HepG2 (cell line): ENCODE measurements around the gene IMPACT. TPM values are rescaled to one million over a fixed set of nuclear protein-coding genes. Genes with fewer than 3 reads are reported as not detected.

Experiments
- FOSL1 ChIP-seq: sonication (generic); formaldehyde crosslinking; IDR thresholded peaks from 2 replicates; pipeline ENCODE4 v1.9.0; 2021; ENCODE audit warnings: missing genetic modification reagents, borderline replicate concordance
- SOX13 ChIP-seq, 3 experiments: fragments of 450-650 bp in 1 of 3; sonication (generic) in 1 of 3; formaldehyde crosslinking in 1 of 3; IDR thresholded peaks in 2 of 3; conservative IDR thresholded peaks in 1 of 3; 2 replicates each; pipeline versions ENCODE4 v1.5.0 to v1.6.1; 2016 to 2020; ENCODE audit warnings: antibody characterized with exemption in 1 of 3, mild to moderate bottlenecking in 1 of 3, missing compliant biosample characterization in 1 of 3, missing genetic modification reagents in 1 of 3, moderate library complexity in 1 of 3
- polyA plus RNA-seq, 8 experiments: library from polyadenylated mRNA; depleted of rRNA in 3 of 8; stranded (reverse) in 7 of 8; unstranded in 1 of 8; fragments of >200 nt; fragmentation: Illumina TruSeq in 4 of 8; extraction: Trizol in 4 of 8; gene quantifications; 2 replicates each; pipeline versions ENCODE4 v1.2.1 to v1.2.3, GENCODE V29; 2011 to 2016; ENCODE audit warnings: low read depth in 4 of 8, missing spikeins in 1 of 8, mixed read lengths in 1 of 8; ENCODE audit not compliant: insufficient read depth in 1 of 8
- total RNA-seq, 5 experiments: library from RNA; depleted of rRNA; stranded (reverse); fragments of >200 nt; fragmentation: Illumina TruSeq; extraction: Trizol; gene quantifications; 2 replicates each; pipeline ENCODE4 v1.2.3, GENCODE V29; 2016; ENCODE audit warnings: low read depth in 1 of 5
- TF ChIP-seq, protein P1 (sequence below), 2 experiments: fragments of 450-650 bp in 1 of 2; sonication (generic) in 1 of 2; formaldehyde crosslinking in 1 of 2; IDR thresholded peaks; 2 replicates each; pipeline versions ENCODE4 v1.6.1 to v1.8.0; 2016 to 2022; ENCODE audit warnings: antibody characterized with exemption in 1 of 2, mild to moderate bottlenecking in 1 of 2, missing genetic modification reagents in 1 of 2

The IMPACT gene
- total and polyA plus RNA-seq, 2 of the 13 experiments (the other 11 are each of a cell fraction or from before 2014, with no cell fraction given) = 5.0 to 7.7 TPM

DNA sequence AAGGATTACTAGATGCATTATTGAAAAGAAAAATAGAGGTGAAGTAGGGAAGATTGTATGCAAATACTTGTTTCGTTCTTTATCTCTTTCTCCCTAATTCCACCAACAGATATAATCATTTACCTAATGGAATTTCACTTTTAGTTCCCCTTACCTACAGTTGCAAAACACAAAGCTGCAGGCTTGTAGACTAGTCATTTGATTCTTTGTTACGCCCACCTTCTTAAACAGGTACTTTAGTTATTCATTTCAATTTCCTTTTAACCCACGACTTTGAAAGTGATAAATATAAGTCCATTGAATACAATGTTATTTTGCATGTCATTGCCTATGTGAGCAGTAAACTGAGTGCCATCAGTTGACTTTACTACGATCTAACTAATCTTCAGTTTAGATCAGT is 30.1 kb downstream of the IMPACT start (continued):
- TF ChIP-seq, protein P1, sequence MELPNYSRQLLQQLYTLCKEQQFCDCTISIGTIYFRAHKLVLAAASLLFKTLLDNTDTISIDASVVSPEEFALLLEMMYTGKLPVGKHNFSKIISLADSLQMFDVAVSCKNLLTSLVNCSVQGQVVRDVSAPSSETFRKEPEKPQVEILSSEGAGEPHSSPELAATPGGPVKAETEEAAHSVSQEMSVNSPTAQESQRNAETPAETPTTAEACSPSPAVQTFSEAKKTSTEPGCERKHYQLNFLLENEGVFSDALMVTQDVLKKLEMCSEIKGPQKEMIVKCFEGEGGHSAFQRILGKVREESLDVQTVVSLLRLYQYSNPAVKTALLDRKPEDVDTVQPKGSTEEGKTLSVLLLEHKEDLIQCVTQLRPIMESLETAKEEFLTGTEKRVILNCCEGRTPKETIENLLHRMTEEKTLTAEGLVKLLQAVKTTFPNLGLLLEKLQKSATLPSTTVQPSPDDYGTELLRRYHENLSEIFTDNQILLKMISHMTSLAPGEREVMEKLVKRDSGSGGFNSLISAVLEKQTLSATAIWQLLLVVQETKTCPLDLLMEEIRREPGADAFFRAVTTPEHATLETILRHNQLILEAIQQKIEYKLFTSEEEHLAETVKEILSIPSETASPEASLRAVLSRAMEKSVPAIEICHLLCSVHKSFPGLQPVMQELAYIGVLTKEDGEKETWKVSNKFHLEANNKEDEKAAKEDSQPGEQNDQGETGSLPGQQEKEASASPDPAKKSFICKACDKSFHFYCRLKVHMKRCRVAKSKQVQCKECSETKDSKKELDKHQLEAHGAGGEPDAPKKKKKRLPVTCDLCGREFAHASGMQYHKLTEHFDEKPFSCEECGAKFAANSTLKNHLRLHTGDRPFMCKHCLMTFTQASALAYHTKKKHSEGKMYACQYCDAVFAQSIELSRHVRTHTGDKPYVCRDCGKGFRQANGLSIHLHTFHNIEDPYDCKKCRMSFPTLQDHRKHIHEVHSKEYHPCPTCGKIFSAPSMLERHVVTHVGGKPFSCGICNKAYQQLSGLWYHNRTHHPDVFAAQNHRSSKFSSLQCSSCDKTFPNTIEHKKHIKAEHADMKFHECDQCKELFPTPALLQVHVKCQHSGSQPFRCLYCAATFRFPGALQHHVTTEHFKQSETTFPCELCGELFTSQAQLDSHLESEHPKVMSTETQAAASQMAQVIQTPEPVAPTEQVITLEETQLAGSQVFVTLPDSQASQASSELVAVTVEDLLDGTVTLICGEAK (IDR thresholded peaks at IDR 0.05) = no peak
- TF ChIP-seq, protein P1 (CRISPR knock-in tag; IDR thresholded peaks at IDR 0.05) = no peak
- TF ChIP-seq FOSL1 (CRISPR knock-in tag) = no peak
- no peak for TF ChIP-seq SOX13 (IDR thresholded peaks at IDR 0.05)
- no peak for TF ChIP-seq SOX13 (CRISPR knock-in tag; conservative IDR thresholded peaks at IDR 0.05 in 1 of 2, IDR thresholded peaks at IDR 0.05 in 1 of 2)
